Measurements from ENCODE around the gene RESP18. TPM values are rescaled to one million over a fixed set of nuclear protein-coding genes. Genes with fewer than 3 reads are reported as not detected.
"Not testable (repeated sequence)": the region's sequence is repeated elsewhere in the genome, so short reads cannot be mapped to it uniquely, and the experiment has no call there.

Gene RESP18
- polyA plus RNA-seq, 1 donor, result 0.46 TPM

GRCh38 chr2:219325657-219326315 is 6.8 kb downstream of the RESP18 start:
- Histone ChIP-seq H3K4me1 (ENCODE audit: control insufficient read depth, insufficient read depth, low read length) (no peaks in the 10 kb centered on the region), H3K4me3 (ENCODE audit: low read length) (no peak overlapping the region), H3K36me3 (ENCODE audit: control insufficient read depth, insufficient read depth, low read length) (no peaks in the 10 kb centered on the region), H3K9me3 (ENCODE audit: control insufficient read depth, low read depth, low read length) (no peaks in the 10 kb centered on the region), H3K27ac (ENCODE audit: low read length) (no peak overlapping the region), H3K27me3 (ENCODE audit: control insufficient read depth, insufficient read depth, low read length) (peaks cover 42% of the 10 kb centered on the region)
- no peak for DNase-seq
- WGBS (ENCODE audit: insufficient coverage, low lambda C conversion rate), result 100% methylated on average over 2 of the region's 9 CpGs

DNA sequence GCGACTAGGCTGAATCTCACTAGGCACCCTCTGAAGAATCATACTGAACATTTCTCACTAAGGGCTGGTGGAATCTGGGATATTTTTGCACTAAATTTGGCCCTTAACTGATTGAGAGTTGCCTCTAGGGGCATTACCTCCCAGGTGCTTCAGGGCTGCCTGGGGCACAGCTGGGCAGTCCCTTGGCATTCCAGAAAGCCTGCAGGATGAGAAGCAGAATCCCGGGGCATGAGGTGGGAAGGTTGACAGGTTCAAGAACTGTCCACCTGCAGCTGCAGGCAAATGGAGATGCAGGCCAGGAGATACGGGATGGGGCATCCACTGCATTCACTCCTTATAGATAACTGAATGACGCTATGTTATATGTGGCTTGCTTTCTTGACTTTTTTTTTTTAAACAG is 7.4 kb downstream of the RESP18 start:
- DNase-seq, result no peak
- Histone ChIP-seq H3K9me3 (ENCODE audit: control insufficient read depth, low read depth, low read length) (no peaks in the 10 kb centered on the region), H3K27me3 (ENCODE audit: control insufficient read depth, insufficient read depth, low read length) (peaks cover 38% of the 10 kb centered on the region), H3K4me3 (ENCODE audit: low read length) (no peak overlapping the region), H3K27ac (ENCODE audit: low read length) (no peak overlapping the region), H3K4me1 (ENCODE audit: control insufficient read depth, insufficient read depth, low read length) (no peaks in the 10 kb centered on the region), H3K36me3 (ENCODE audit: control insufficient read depth, insufficient read depth, low read length) (no peaks in the 10 kb centered on the region)
- no CpG with 5 or more reads among the region's 4 CpGs for WGBS (ENCODE audit: insufficient coverage, low lambda C conversion rate)

GRCh38 chr2:219323434-219323833 is 9.1 kb downstream of the RESP18 start:
- DNase-seq, result no peak
- Histone ChIP-seq H3K4me3 (ENCODE audit: low read length) (no peak overlapping the region), H3K36me3 (ENCODE audit: control insufficient read depth, insufficient read depth, low read length) (no peaks in the 10 kb centered on the region), H3K27me3 (ENCODE audit: control insufficient read depth, insufficient read depth, low read length) (peaks cover 28% of the 10 kb centered on the region), H3K4me1 (ENCODE audit: control insufficient read depth, insufficient read depth, low read length) (no peaks in the 10 kb centered on the region), H3K27ac (ENCODE audit: low read length) (no peak overlapping the region), H3K9me3 (ENCODE audit: control insufficient read depth, low read depth, low read length) (no peaks in the 10 kb centered on the region)
- WGBS (ENCODE audit: insufficient coverage, low lambda C conversion rate), result 100% methylated on average over 2 of the region's 4 CpGs

DNA sequence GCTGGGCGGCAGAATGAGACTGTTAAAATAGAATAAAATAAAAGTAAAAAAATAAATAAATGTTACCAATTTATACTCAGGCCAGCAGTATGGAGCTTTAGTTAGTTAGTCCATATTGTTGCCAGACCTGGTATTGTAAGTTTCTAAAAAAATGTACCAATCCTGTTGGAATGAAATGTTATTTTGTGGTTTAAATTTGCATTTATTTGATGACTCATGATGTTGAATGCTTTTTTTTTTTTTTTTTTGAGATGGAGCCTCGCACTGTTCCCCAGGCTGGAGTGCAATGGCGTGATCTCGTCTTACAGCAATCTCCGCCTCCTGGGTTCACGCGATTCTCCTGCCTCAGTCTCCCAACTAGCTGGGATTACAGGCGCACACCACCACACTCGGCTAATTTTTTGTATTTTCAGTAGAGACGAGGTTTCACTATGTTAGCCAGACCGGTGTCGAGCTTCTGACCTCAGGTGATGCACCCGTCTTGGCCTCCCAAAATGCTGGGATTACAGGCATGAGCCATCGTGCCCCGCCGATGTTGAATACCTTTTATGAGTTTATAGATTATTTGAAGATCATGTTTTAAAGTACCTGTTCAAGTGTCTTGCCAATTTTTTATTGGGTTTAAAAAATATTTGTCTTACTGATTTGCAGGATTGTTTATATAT is 17.6 kb downstream of the RESP18 start:
- 100% methylated on average over 1 of the region's 16 CpGs for WGBS (ENCODE audit: insufficient coverage, low lambda C conversion rate)
- Histone ChIP-seq H3K27ac (ENCODE audit: low read length) (no peak overlapping the region), H3K9me3 (ENCODE audit: control insufficient read depth, low read depth, low read length) (no peaks in the 10 kb centered on the region), H3K4me3 (ENCODE audit: low read length) (no peak overlapping the region), H3K36me3 (ENCODE audit: control insufficient read depth, insufficient read depth, low read length) (no peaks in the 10 kb centered on the region), H3K4me1 (ENCODE audit: control insufficient read depth, insufficient read depth, low read length) (no peaks in the 10 kb centered on the region), H3K27me3 (ENCODE audit: control insufficient read depth, insufficient read depth, low read length) (peaks cover 4% of the 10 kb centered on the region)
- DNase-seq, result no peak

DNA sequence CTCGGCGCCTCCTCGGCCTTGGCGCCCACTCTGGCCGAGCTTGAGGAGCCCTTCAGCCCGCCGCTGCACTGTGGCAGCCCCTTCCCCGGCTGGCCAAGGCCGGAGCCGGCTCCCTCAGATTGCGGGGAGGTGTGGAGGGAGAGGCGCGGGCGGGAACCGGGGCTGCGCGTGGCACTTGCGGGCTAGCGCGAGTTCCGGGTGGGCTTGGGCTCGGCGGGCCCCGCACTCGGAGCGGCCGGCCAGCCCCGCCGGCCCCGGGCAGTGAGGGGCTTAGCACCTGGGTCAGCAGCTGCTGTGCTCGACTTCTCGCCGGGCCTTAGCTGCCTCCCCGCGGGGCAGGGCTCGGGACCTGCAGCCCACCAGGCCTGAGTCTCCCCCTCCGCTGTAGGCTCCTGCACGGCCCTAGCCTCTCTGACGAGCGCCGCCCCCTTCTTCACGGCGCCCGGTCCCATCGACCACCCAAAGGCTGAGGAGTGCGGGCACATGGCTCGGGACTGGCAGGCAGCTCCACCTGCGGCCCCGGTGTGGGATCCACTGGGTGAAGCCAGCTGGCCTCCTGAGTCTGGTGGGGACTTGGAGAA is 19.8 kb downstream of the RESP18 start:
- not testable (repeated sequence) for H3K36me3 ChIP-seq (ENCODE audit: control insufficient read depth, insufficient read depth, low read length); H3K27ac ChIP-seq (ENCODE audit: low read length); H3K4me3 ChIP-seq (ENCODE audit: low read length); DNase-seq; H3K4me1 ChIP-seq (ENCODE audit: control insufficient read depth, insufficient read depth, low read length); H3K9me3 ChIP-seq (ENCODE audit: control insufficient read depth, low read depth, low read length)
- H3K27me3 ChIP-seq (ENCODE audit: control insufficient read depth, insufficient read depth, low read length), result peaks cover 25% of the 10 kb centered on the region
- WGBS (ENCODE audit: insufficient coverage, low lambda C conversion rate), result no CpG with 5 or more reads among the region's 49 CpGs

DNA sequence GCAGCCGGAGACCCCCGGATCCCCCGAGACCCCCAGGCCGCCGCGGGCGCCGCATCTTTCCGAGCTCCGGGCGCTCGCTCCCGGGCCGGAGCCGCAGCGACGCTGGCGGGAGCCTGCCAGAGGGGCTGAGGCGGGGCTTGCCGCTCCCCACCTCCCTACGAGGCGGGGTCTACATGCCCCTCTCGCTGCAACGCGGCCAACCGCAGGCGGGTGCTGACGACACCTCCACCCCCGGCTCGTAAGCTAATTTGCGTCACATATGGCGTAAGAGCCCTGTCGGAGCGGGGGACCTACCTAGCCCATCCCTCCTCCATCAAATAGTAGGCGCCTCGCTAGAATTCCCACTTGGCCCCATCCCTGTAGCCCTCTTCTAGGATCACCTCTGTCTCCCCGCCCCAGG is 23.3 kb downstream of the RESP18 start, which contains the start of gene PTPRN:
Gene PTPRN, minus strand, starts transcription at position 124 of the 400 bp plus-strand sequence. Its CDS starts 69 bp downstream, at position 55.
- Histone ChIP-seq H3K9me3 (ENCODE audit: control insufficient read depth, low read depth, low read length) (peaks cover 4% of the 10 kb centered on the region), H3K27ac (ENCODE audit: low read length) (no peak within 1 kb of the TSS), H3K4me3 (ENCODE audit: low read length) (no peak within 1 kb of the TSS), H3K36me3 (ENCODE audit: control insufficient read depth, insufficient read depth, low read length) (no peaks in the 10 kb centered on the region), H3K27me3 (ENCODE audit: control insufficient read depth, insufficient read depth, low read length) (peaks cover 38% of the 10 kb centered on the region), H3K4me1 (ENCODE audit: control insufficient read depth, insufficient read depth, low read length) (no peaks in the 10 kb centered on the region)
- peak in 1 of 2 donors; percentile 11 for DNase-seq
- no CpG with 5 or more reads among the region's 37 CpGs for WGBS (ENCODE audit: insufficient coverage, low lambda C conversion rate)

- H3K27me3 ChIP-seq (ENCODE audit: control insufficient read depth, insufficient read depth, low read length), result peaks cover 43% of the 10 kb centered on the region
- no peaks in the 10 kb centered on the region for H3K36me3 ChIP-seq (ENCODE audit: control insufficient read depth, insufficient read depth, low read length)
- H3K27ac ChIP-seq (ENCODE audit: low read length), result no peak overlapping the region
- H3K4me1 ChIP-seq (ENCODE audit: control insufficient read depth, insufficient read depth, low read length), result no peaks in the 10 kb centered on the region
- no peak overlapping the region for H3K4me3 ChIP-seq (ENCODE audit: low read length)
- peaks cover 4% of the 10 kb centered on the region for H3K9me3 ChIP-seq (ENCODE audit: control insufficient read depth, low read depth, low read length)
- peak; percentile 47 to 49 for DNase-seq
- WGBS (ENCODE audit: insufficient coverage, low lambda C conversion rate), result no CpG with 5 or more reads among the region's 45 CpGs
These were observed 24.1 kb downstream of the RESP18 start for GRCh38 chr2:219308142-219309101.

DNA sequence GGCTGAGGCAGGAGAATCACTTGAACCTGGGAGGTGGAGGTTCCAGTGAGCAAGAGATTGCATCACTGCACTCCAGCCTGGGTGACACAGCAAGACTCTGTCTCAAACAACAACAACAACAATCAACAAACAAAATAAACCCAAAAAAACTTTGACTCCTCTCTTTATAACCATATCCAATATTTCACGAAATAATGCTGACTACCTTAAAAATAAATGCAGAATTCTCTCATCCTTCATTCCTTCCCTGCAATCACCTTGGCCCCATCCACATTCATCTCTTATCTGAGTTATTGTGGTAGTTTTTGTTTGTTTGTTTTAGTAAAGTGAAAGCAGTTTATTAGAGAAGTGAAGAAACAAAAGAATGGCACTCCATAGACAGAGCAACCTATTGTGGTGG is 26.5 kb downstream of the RESP18 start:
- WGBS (ENCODE audit: insufficient coverage, low lambda C conversion rate), result 91% methylated on average over 1 of the region's 1 CpG
- peaks cover 4% of the 10 kb centered on the region for H3K9me3 ChIP-seq (ENCODE audit: control insufficient read depth, low read depth, low read length)
- no peak overlapping the region for H3K27ac ChIP-seq (ENCODE audit: low read length)
- peaks cover 65% of the 10 kb centered on the region for H3K27me3 ChIP-seq (ENCODE audit: control insufficient read depth, insufficient read depth, low read length)
- H3K4me3 ChIP-seq (ENCODE audit: low read length), result no peak overlapping the region
- H3K36me3 ChIP-seq (ENCODE audit: control insufficient read depth, insufficient read depth, low read length), result no peaks in the 10 kb centered on the region
- no peak for DNase-seq
- H3K4me1 ChIP-seq (ENCODE audit: control insufficient read depth, insufficient read depth, low read length), result no peaks in the 10 kb centered on the region

- peaks cover 73% of the 10 kb centered on the region for H3K27me3 ChIP-seq (ENCODE audit: control insufficient read depth, insufficient read depth, low read length)
- no peak overlapping the region for H3K27ac ChIP-seq (ENCODE audit: low read length)
- H3K9me3 ChIP-seq (ENCODE audit: control insufficient read depth, low read depth, low read length), result peaks cover 4% of the 10 kb centered on the region
- no peaks in the 10 kb centered on the region for H3K4me1 ChIP-seq (ENCODE audit: control insufficient read depth, insufficient read depth, low read length)
- DNase-seq, result no peak
- H3K36me3 ChIP-seq (ENCODE audit: control insufficient read depth, insufficient read depth, low read length), result no peaks in the 10 kb centered on the region
- no peak overlapping the region for H3K4me3 ChIP-seq (ENCODE audit: low read length)
- 80% methylated on average over 1 of the region's 2 CpGs for WGBS (ENCODE audit: insufficient coverage, low lambda C conversion rate)
These were observed 28.3 kb downstream of the RESP18 start for GRCh38 chr2:219304223-219304622.

DNA sequence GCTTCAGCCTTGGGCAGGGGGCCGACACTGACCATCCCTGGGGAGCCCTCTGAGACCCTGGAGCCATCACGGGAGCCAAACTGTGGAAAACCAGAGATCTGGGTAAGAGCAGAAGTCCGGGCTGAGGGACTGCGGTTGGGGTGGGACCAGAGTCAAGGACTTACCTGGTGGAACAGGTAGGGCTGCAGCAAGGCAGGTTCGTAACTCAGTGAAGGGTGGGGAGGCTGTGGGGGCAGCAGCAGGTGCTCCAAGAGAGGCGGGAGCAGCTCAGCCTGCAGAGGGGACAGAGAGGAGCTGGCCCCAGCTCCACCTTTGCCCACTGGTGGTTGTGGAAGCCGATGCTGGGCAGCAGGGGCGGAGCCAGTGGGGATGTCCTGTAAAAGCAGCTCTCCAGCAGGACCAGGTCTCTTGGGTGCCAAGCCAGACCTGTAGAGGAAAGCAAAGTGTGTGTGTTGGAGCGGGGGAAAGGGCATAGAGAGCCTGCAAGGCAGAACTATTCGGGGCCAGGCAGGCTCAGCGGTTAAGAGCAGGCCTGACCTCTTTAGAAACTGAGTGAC is 30.1 kb downstream of the RESP18 start:
- Histone ChIP-seq H3K36me3 (ENCODE audit: control insufficient read depth, insufficient read depth, low read length) (no peaks in the 10 kb centered on the region), H3K4me3 (ENCODE audit: low read length) (no peak overlapping the region), H3K27me3 (ENCODE audit: control insufficient read depth, insufficient read depth, low read length) (peaks cover 57% of the 10 kb centered on the region), H3K9me3 (ENCODE audit: control insufficient read depth, low read depth, low read length) (no peaks in the 10 kb centered on the region), H3K27ac (ENCODE audit: low read length) (no peak overlapping the region), H3K4me1 (ENCODE audit: control insufficient read depth, insufficient read depth, low read length) (no peaks in the 10 kb centered on the region)
- DNase-seq, result no peak
- no CpG with 5 or more reads among the region's 11 CpGs for WGBS (ENCODE audit: insufficient coverage, low lambda C conversion rate)
